ENCODE measurements around the gene JPH3. TPM values are rescaled to one million over a fixed set of nuclear protein-coding genes. Genes with fewer than 3 reads are reported as not detected.
A peak's percentile ranks its signal among the peaks of the same experiment; 100 is the strongest.

JPH3 gene
- total RNA-seq, 1 experiment from 2014 or later, result 39.0 TPM

DNA sequence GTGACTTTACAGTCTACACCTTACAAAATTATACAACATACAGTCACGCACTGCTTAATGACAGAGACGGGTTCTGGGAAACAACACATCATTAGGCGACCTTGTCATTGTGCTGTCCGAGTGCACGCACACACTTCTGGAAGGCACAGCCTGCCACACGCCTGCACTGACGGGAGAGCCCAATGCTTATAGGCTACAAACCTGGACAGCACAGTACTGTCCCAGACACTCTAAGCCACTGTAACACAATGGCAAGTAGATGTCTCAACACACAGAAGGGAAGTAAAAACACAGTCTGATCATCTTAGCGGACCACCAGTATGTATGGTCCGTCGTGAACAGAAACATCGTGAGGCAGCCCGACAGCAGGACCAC is 133.7 kb downstream of the JPH3 start (continued):
- TF ChIP-seq ZNF121 (CRISPR knock-in tag; IDR thresholded peaks at IDR 0.05), result 0 out of 2 replicates have a peak, but pooled peaks have one; percentile 62
- no peak for TF ChIP-seq PRRX2 (CRISPR knock-in tag; IDR thresholded peaks at IDR 0.05)
- no peak for TF ChIP-seq ZNF416 (CRISPR knock-in tag; IDR thresholded peaks at IDR 0.05)

DNA sequence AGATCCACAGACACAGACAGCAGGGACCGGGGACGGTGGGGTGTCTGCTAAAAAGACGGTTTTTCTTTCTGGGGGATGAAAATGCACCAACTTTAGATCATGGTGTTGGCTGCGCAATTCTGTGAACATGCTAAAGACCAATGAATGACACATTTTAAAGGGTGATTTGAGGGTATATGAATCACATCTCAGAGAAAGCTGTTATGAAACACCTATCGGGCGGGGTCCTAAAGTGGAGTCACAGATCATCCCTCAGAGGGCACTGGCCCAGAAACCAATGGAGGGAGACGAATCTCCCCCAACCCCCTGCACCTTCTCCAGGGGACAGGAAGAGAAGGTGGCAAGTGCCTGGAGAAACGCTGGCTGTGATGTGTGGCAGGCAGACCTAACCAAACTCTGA is 137.5 kb downstream of the JPH3 start:
- POLR2A ChIA-PET, result no interaction called here
- ATAC-seq (no peak), DNase-seq (ENCODE audit: low spot score) (no peak)
- H3K9me3 Mint-ChIP-seq, result peaks cover 6% of the 10 kb centered on the region; the same call in 1 of the 2 replicates
- CTCF ChIA-PET, result no interaction called here
- no peaks in the 10 kb centered on the region for H3K27me3 Mint-ChIP-seq (ENCODE audit: low read depth)
- H3K4me3 Mint-ChIP-seq, result no peak overlapping the region
- H3K4me1 Mint-ChIP-seq, result no peaks in the 10 kb centered on the region; the same call in 1 of the 2 replicates
- peaks cover 36% of the 10 kb centered on the region for H3K36me3 Mint-ChIP-seq
- TF ChIP-seq TCF7 (CRISPR knock-in tag; IDR thresholded peaks at IDR 0.05; ENCODE audit: low read depth), result no peak
- no peak for TF ChIP-seq E2F1 (CRISPR knock-in tag; IDR thresholded peaks at IDR 0.05)
- TF ChIP-seq, protein P1, sequence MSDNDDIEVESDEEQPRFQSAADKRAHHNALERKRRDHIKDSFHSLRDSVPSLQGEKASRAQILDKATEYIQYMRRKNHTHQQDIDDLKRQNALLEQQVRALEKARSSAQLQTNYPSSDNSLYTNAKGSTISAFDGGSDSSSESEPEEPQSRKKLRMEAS (CRISPR knock-in tag; IDR thresholded peaks at IDR 0.05), result no peak
- no peak for TF ChIP-seq PRRX2 (CRISPR knock-in tag; IDR thresholded peaks at IDR 0.05)
- TF ChIP-seq JUN (CRISPR knock-in tag; IDR thresholded peaks at IDR 0.05), result no peak
- TF ChIP-seq ZNF138 (CRISPR knock-in tag; conservative IDR thresholded peaks at IDR 0.05), result no peak
- TF ChIP-seq, protein P2, sequence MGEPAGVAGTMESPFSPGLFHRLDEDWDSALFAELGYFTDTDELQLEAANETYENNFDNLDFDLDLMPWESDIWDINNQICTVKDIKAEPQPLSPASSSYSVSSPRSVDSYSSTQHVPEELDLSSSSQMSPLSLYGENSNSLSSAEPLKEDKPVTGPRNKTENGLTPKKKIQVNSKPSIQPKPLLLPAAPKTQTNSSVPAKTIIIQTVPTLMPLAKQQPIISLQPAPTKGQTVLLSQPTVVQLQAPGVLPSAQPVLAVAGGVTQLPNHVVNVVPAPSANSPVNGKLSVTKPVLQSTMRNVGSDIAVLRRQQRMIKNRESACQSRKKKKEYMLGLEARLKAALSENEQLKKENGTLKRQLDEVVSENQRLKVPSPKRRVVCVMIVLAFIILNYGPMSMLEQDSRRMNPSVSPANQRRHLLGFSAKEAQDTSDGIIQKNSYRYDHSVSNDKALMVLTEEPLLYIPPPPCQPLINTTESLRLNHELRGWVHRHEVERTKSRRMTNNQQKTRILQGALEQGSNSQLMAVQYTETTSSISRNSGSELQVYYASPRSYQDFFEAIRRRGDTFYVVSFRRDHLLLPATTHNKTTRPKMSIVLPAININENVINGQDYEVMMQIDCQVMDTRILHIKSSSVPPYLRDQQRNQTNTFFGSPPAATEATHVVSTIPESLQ (CRISPR knock-in tag; IDR thresholded peaks at IDR 0.05), result no peak
- TF ChIP-seq, protein P3, sequence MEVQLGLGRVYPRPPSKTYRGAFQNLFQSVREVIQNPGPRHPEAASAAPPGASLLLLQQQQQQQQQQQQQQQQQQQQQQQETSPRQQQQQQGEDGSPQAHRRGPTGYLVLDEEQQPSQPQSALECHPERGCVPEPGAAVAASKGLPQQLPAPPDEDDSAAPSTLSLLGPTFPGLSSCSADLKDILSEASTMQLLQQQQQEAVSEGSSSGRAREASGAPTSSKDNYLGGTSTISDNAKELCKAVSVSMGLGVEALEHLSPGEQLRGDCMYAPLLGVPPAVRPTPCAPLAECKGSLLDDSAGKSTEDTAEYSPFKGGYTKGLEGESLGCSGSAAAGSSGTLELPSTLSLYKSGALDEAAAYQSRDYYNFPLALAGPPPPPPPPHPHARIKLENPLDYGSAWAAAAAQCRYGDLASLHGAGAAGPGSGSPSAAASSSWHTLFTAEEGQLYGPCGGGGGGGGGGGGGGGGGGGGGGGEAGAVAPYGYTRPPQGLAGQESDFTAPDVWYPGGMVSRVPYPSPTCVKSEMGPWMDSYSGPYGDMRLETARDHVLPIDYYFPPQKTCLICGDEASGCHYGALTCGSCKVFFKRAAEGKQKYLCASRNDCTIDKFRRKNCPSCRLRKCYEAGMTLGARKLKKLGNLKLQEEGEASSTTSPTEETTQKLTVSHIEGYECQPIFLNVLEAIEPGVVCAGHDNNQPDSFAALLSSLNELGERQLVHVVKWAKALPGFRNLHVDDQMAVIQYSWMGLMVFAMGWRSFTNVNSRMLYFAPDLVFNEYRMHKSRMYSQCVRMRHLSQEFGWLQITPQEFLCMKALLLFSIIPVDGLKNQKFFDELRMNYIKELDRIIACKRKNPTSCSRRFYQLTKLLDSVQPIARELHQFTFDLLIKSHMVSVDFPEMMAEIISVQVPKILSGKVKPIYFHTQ (CRISPR knock-in tag; IDR thresholded peaks at IDR 0.05), result no peak
- no peak for TF ChIP-seq ZNF263 (CRISPR knock-in tag; IDR thresholded peaks at IDR 0.05; ENCODE audit: low read depth)
- TF ChIP-seq, protein P4, sequence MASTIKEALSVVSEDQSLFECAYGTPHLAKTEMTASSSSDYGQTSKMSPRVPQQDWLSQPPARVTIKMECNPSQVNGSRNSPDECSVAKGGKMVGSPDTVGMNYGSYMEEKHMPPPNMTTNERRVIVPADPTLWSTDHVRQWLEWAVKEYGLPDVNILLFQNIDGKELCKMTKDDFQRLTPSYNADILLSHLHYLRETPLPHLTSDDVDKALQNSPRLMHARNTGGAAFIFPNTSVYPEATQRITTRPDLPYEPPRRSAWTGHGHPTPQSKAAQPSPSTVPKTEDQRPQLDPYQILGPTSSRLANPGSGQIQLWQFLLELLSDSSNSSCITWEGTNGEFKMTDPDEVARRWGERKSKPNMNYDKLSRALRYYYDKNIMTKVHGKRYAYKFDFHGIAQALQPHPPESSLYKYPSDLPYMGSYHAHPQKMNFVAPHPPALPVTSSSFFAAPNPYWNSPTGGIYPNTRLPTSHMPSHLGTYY (CRISPR knock-in tag; IDR thresholded peaks at IDR 0.05), result no peak
- no peak for TF ChIP-seq HMGA2 (CRISPR knock-in tag; IDR thresholded peaks at IDR 0.05)
- no peak for TF ChIP-seq TP53 (CRISPR knock-in tag; IDR thresholded peaks at IDR 0.05)
- no peak for TF ChIP-seq FOXP1 (CRISPR knock-in tag; IDR thresholded peaks at IDR 0.05; ENCODE audit: borderline replicate concordance)
- TF ChIP-seq SP1 (CRISPR knock-in tag; conservative IDR thresholded peaks at IDR 0.05), result no peak
- TF ChIP-seq ZNF416 (CRISPR knock-in tag; IDR thresholded peaks at IDR 0.05), result no peak
- TF ChIP-seq CBFB (CRISPR knock-in tag; IDR thresholded peaks at IDR 0.05; ENCODE audit: low read depth), result no peak
- TF ChIP-seq, protein P5, sequence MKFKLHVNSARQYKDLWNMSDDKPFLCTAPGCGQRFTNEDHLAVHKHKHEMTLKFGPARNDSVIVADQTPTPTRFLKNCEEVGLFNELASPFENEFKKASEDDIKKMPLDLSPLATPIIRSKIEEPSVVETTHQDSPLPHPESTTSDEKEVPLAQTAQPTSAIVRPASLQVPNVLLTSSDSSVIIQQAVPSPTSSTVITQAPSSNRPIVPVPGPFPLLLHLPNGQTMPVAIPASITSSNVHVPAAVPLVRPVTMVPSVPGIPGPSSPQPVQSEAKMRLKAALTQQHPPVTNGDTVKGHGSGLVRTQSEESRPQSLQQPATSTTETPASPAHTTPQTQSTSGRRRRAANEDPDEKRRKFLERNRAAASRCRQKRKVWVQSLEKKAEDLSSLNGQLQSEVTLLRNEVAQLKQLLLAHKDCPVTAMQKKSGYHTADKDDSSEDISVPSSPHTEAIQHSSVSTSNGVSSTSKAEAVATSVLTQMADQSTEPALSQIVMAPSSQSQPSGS (CRISPR knock-in tag; IDR thresholded peaks at IDR 0.05; ENCODE audit: borderline replicate concordance, low read depth), result no peak
- no peak for TF ChIP-seq ELF4 (CRISPR knock-in tag; IDR thresholded peaks at IDR 0.05; ENCODE audit: low read depth)
- no peak for TF ChIP-seq ZNF423 (CRISPR knock-in tag; IDR thresholded peaks at IDR 0.05)
- TF ChIP-seq ZNF219 (CRISPR knock-in tag; IDR thresholded peaks at IDR 0.05; ENCODE audit: borderline replicate concordance), result no peak
- no peak overlapping the region for H3K27ac Mint-ChIP-seq
